GM12864 (cell line): ENCODE data around the gene PAQR6.

Experiments used
- DNase-seq: peaks from one replicate; pipeline ENCODE4 v3.0.0-alpha.2; 2011; ENCODE audit warnings: low read depth
- H3K4me3 ChIP-seq: 2 replicates; pipeline ENCODE4 v1.5.1; 2011; ENCODE audit warnings: mild to moderate bottlenecking, low read depth, low read length, control low read depth
- TF ChIP-seq, protein P1 (sequence below): IDR thresholded peaks from 2 replicates; pipeline ENCODE4 v1.5.1; 2011; ENCODE audit warnings: low read depth, mild to moderate bottlenecking, moderate library complexity, low read length, control low read depth, inconsistent platforms; ENCODE audit errors: missing control alignments

Gene PAQR6

DNA sequence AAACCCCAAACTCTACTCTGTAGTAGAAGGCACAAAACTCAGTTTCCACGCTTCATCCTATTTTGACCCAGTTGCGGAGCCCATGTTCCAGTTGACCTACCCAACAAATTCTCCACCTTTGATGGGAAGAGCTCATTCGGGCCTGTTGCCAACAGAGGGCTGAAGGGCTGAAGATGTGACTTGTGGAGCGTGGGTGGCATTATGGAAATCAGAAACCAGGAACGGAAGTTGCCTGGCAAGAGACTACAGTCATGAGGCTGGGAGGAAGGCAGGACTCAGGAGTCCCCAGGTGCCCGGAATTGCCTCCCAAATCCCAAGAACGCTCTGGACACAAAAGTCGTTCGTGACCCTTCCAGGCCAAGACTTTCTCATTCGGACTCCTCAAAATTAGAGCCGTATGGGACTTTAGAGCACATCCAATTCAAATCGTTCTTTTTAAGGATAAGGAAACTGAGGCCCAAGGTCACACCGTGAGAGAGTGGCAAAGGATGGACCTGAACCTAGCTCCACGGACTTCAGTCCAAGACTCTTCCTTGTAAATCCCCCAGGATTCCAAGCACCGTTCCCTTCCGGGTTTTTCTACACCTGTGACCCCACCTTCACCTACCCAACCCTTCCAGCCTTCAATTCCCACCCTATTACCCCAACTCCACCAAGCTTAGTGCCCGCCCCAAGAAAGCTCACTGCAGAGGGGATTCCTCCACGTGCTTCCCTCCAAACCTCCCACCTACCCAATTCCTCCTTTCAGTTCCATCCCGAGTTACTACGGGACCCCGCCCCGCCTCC, 34.0 kb upstream of the PAQR6 start:
- no peak for DNase-seq
- H3K4me3 ChIP-seq, result peak overlapping the region; percentile 97
- TF ChIP-seq, protein P1, sequence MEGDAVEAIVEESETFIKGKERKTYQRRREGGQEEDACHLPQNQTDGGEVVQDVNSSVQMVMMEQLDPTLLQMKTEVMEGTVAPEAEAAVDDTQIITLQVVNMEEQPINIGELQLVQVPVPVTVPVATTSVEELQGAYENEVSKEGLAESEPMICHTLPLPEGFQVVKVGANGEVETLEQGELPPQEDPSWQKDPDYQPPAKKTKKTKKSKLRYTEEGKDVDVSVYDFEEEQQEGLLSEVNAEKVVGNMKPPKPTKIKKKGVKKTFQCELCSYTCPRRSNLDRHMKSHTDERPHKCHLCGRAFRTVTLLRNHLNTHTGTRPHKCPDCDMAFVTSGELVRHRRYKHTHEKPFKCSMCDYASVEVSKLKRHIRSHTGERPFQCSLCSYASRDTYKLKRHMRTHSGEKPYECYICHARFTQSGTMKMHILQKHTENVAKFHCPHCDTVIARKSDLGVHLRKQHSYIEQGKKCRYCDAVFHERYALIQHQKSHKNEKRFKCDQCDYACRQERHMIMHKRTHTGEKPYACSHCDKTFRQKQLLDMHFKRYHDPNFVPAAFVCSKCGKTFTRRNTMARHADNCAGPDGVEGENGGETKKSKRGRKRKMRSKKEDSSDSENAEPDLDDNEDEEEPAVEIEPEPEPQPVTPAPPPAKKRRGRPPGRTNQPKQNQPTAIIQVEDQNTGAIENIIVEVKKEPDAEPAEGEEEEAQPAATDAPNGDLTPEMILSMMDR, result no peak

DNA sequence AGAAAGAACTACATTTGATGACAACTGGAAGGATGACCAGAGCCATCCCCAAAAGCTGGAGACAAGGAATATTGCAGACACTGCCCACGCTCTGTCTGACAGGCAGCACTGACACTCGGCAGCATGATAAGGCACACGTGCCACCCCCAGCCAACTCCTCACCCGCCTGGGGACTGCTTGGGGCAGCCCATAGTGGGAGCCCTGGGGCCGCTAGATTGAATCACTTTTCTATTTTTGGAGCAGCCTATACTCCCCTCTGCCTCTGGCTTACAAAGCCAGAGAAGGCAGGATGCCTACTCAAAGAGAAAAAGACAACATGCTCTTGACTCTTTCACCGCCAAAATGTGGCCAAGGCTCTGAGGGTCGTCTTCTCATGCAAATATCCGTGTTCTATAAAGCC, 33.4 kb upstream of the PAQR6 start:
- TF ChIP-seq, protein P1, result no peak
- DNase-seq, result no peak
- peak overlapping the region; percentile 97 for H3K4me3 ChIP-seq

GRCh38 chr1:156279837-156280236, 32.0 kb upstream of the PAQR6 start:
- no peak overlapping the region for H3K4me3 ChIP-seq
- DNase-seq, result no peak
- TF ChIP-seq, protein P1, result no peak

- DNase-seq, result no peak
- TF ChIP-seq, protein P1, result no peak
- H3K4me3 ChIP-seq, result no peak overlapping the region
Measured at GRCh38 chr1:156276966-156277381, 29.1 kb upstream of the PAQR6 start.

GRCh38 chr1:156276532-156276931, 28.7 kb upstream of the PAQR6 start:
- TF ChIP-seq, protein P1, result no peak
- DNase-seq, result no peak
- H3K4me3 ChIP-seq, result no peak overlapping the region

DNA sequence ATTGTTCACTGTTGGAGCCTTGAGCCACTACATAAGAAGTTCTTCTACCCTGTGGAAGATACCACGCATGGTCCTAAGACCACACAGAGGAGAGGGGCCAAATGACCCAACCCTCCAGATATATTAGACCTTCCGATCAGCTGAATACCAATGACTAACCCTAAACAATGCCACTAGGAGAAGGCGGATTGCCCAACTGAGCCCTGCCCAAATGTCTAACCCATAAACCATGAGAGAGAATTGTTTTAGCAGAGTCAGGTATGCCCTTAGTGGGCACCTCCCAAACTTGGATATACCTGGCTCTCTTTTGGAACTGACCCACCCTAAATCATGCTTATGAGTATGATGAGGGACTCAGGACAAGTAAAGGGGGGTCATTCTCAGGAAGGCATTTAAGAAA, 22.5 kb upstream of the PAQR6 start:
- no peak for DNase-seq
- TF ChIP-seq, protein P1, result no peak
- no peak overlapping the region for H3K4me3 ChIP-seq

GRCh38 chr1:156268336-156268735, 20.5 kb upstream of the PAQR6 start:
- TF ChIP-seq, protein P1, result no peak
- DNase-seq, result no peak
- H3K4me3 ChIP-seq, result no peak overlapping the region
